ENCODE measurements around the gene CD84.

Gene CD84

GRCh38 chr1:160553778-160554177, 25.5 kb downstream of the CD84 start:
- Mint-ChIP-seq H3K27me3 (ENCODE audit: low read depth) (no peaks in the 10 kb centered on the region), H3K4me3 (no peak overlapping the region), H3K9me3 (no peaks in the 10 kb centered on the region), H3K4me1 (no peaks in the 10 kb centered on the region), H3K27ac (no peak overlapping the region), H3K36me3 (ENCODE audit: low read depth) (no peaks in the 10 kb centered on the region)
- TF ChIP-seq CTCF (IDR thresholded peaks at IDR 0.05; ENCODE audit: unreplicated experiment in 3 of 3), result no peak

GRCh38 chr1:160552425-160552824, 26.9 kb downstream of the CD84 start:
- Mint-ChIP-seq H3K4me3 (no peak overlapping the region), H3K27ac (no peak overlapping the region)
- no peak for TF ChIP-seq CTCF (IDR thresholded peaks at IDR 0.05; ENCODE audit: unreplicated experiment in 3 of 3)

GRCh38 chr1:160550572-160551034, 28.7 kb downstream of the CD84 start:
- no peaks in the 10 kb centered on the region for H3K27me3 Mint-ChIP-seq (ENCODE audit: low read depth)
- H3K4me1 Mint-ChIP-seq, result no peaks in the 10 kb centered on the region
- no peak overlapping the region for H3K4me3 Mint-ChIP-seq
- H3K9me3 Mint-ChIP-seq, result no peaks in the 10 kb centered on the region
- H3K36me3 Mint-ChIP-seq (ENCODE audit: low read depth), result no peaks in the 10 kb centered on the region
- TF ChIP-seq CTCF (IDR thresholded peaks at IDR 0.05; ENCODE audit: unreplicated experiment in 3 of 3), result no peak
- no peak overlapping the region for H3K27ac Mint-ChIP-seq

More at GRCh38 chr1:160552425-160552824, 26.9 kb downstream of the CD84 start:
- H3K9me3 Mint-ChIP-seq, result no peaks in the 10 kb centered on the region
- no peaks in the 10 kb centered on the region for H3K27me3 Mint-ChIP-seq (ENCODE audit: low read depth)
- no peaks in the 10 kb centered on the region for H3K4me1 Mint-ChIP-seq
- no peaks in the 10 kb centered on the region for H3K36me3 Mint-ChIP-seq (ENCODE audit: low read depth)

DNA sequence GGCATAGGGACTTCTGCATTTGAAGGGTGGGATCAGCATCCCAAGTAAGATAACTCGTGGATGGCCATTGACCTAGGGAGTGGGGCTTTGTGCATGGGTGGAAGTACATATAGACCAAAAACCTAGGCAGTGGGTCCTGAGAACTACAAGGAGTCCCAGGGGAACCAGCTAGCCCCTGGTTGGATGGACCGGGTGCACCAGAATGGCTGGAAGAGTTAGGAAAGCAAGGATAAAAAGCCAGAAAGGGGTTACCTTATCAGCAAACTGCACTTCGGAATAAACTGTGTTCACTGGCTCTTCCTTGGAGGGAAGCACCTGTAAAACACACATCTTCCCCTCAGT, 29.7 kb downstream of the CD84 start:
- Mint-ChIP-seq H3K27ac (no peak overlapping the region), H3K4me1 (no peaks in the 10 kb centered on the region), H3K27me3 (ENCODE audit: low read depth) (no peaks in the 10 kb centered on the region), H3K4me3 (no peak overlapping the region), H3K36me3 (ENCODE audit: low read depth) (no peaks in the 10 kb centered on the region), H3K9me3 (no peaks in the 10 kb centered on the region)
- TF ChIP-seq CTCF (IDR thresholded peaks at IDR 0.05; ENCODE audit: unreplicated experiment in 3 of 3), result no peak

DNA sequence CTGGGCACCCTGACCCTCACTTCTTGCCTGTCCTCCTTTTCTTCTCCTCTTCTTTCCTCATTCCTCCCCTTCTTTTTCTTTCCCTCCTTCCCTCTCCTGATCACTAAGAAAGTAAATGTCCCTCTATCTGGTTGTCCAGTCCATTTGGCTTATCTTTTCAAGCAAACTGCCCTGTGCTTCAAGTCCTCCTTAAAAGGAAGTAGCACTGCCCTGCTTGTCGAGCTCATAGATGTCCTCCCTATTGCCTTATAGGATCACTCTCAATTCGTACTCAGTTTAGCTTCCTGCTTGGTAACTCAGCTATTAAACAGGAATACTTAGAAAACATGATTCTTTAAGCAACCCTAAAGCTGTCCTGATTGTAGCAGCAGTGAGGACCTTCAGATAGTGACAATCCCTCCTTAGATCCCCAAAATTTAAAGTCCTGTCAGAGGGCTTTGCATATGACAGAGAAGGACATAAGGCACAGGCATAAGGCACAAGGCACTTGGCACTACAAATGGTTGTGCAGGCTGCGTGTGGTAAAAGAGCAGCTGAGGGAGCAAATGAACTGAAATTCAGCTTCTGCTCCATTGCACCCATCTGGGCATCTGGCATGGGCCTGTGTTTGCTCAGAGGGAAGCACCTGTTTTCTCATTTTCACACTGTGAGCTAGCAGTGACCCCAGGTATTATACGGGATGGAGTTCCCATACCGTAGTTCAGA, 30.2 kb downstream of the CD84 start:
- no peak for TF ChIP-seq CTCF (IDR thresholded peaks at IDR 0.05; ENCODE audit: unreplicated experiment in 3 of 3)
- H3K4me1 Mint-ChIP-seq, result no peaks in the 10 kb centered on the region
- H3K9me3 Mint-ChIP-seq, result no peaks in the 10 kb centered on the region
- H3K36me3 Mint-ChIP-seq (ENCODE audit: low read depth), result no peaks in the 10 kb centered on the region
- no peak overlapping the region for H3K4me3 Mint-ChIP-seq
- no peak overlapping the region for H3K27ac Mint-ChIP-seq
- no peaks in the 10 kb centered on the region for H3K27me3 Mint-ChIP-seq (ENCODE audit: low read depth)

DNA sequence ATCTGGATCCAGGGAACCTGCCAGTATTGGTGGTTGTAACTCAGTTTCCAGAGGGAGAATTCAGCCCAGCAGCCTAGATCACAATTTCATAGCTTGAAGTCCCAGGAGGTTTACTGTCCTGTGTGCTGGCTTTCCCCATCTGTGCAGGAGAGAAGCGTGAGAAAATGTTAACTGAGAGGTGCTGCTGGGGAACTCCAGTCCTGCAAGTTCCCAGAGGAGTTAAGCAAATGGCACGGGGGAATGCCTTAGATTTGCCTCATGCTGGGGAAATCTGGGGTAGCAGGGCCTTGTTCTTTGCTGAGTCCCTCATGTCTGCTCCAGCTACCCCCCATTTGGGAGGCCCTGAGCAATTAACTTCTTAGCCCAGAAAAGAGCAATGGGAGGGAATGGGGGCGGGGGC, 31.1 kb downstream of the CD84 start:
- TF ChIP-seq CTCF (IDR thresholded peaks at IDR 0.05; ENCODE audit: unreplicated experiment in 3 of 3), result no peak
- Mint-ChIP-seq H3K27me3 (ENCODE audit: low read depth) (no peaks in the 10 kb centered on the region), H3K27ac (no peak overlapping the region), H3K4me3 (no peak overlapping the region), H3K36me3 (ENCODE audit: low read depth) (no peaks in the 10 kb centered on the region), H3K4me1 (no peaks in the 10 kb centered on the region), H3K9me3 (no peaks in the 10 kb centered on the region)
